SKM-1 (cell line): ENCODE data around the gene ZNF462.

Experiments used
- DNase-seq: peaks from one replicate; lab custom pipeline; 2025; ENCODE audit not compliant: unreplicated experiment; lab: John Stamatoyannopoulos, UW

The ZNF462 gene

GRCh38 chr9:107059220-107059619 lies 196.3 kb downstream of the ZNF462 start:
- no peak for DNase-seq

GRCh38 chr9:107060062-107060461 lies 197.1 kb downstream of the ZNF462 start:
- peak; percentile 0 for DNase-seq
